Measurements from ENCODE around the gene TNFRSF18. TPM values are rescaled to one million over a fixed set of nuclear protein-coding genes. Genes with fewer than 3 reads are reported as not detected.

TNFRSF18 gene
- total and polyA plus RNA-seq, 3 donors from 2014 or later = 0.67 TPM; not detected in 2

- Histone ChIP-seq H3K4me1 (peaks cover 10% of the 10 kb centered on the region), H3K27ac (no peak overlapping the region), H3K27me3 (no peaks in the 10 kb centered on the region), H3K9me3 (no peaks in the 10 kb centered on the region), H3K36me3 (ENCODE audit: low read depth, missing control alignments) (no peaks in the 10 kb centered on the region), H3K4me3 (no peak overlapping the region)
- no peak for TF ChIP-seq CTCF (IDR thresholded peaks at IDR 0.05)
- TF ChIP-seq POLR2A (IDR thresholded peaks at IDR 0.05) = no peak
- no peak for DNase-seq
- 86 to 100% methylated on average over 1 to 19 of the region's 19 CpGs for WGBS, 2 donors
- intact Hi-C loops (cut with DNase I; ENCODE audit: low total_unique reads) = no loop called here
Measured at GRCh38 chr1:1204998-1205768, 1.2 kb downstream of the TNFRSF18 start.

GRCh38 chr1:1204425-1204920 lies 1.9 kb downstream of the TNFRSF18 start:
- TF ChIP-seq CTCF (IDR thresholded peaks at IDR 0.05) = no peak
- TF ChIP-seq POLR2A (IDR thresholded peaks at IDR 0.05) = no peak
- intact Hi-C loops (cut with DNase I; ENCODE audit: low total_unique reads) = no loop called here

GRCh38 chr1:1203561-1204424 lies 2.6 kb downstream of the TNFRSF18 start:
- H3K4me1 ChIP-seq = peaks cover 10% of the 10 kb centered on the region

More at GRCh38 chr1:1204425-1204920, 1.9 kb downstream of the TNFRSF18 start:
- no peaks in the 10 kb centered on the region for H3K27me3 ChIP-seq
- 74 to 92% methylated on average over 5 to 8 of the region's 8 CpGs for WGBS, 2 donors
- peaks cover 10% of the 10 kb centered on the region for H3K4me1 ChIP-seq
- no peak overlapping the region for H3K4me3 ChIP-seq
- H3K9me3 ChIP-seq = no peaks in the 10 kb centered on the region
- H3K36me3 ChIP-seq (ENCODE audit: low read depth, missing control alignments) = no peaks in the 10 kb centered on the region
- DNase-seq = no peak
- H3K27ac ChIP-seq = no peak overlapping the region

More at GRCh38 chr1:1203561-1204424, 2.6 kb downstream of the TNFRSF18 start:
- no peak for TF ChIP-seq CTCF (IDR thresholded peaks at IDR 0.05)
- no peak for TF ChIP-seq POLR2A (IDR thresholded peaks at IDR 0.05)
- intact Hi-C loops (cut with DNase I; ENCODE audit: low total_unique reads) = no loop called here
- no peak overlapping the region for H3K27ac ChIP-seq
- no peak overlapping the region for H3K4me3 ChIP-seq
- 74 to 80% methylated on average over 10 to 49 of the region's 49 CpGs for WGBS, 2 donors
- no peaks in the 10 kb centered on the region for H3K27me3 ChIP-seq
- H3K36me3 ChIP-seq (ENCODE audit: low read depth, missing control alignments) = no peaks in the 10 kb centered on the region
- DNase-seq = no peak
- H3K9me3 ChIP-seq = no peaks in the 10 kb centered on the region

Measured in testis (tissue), 3 donors.